Measurements from ENCODE around the gene CNPY4. TPM values are rescaled to one million over a fixed set of nuclear protein-coding genes. Genes with fewer than 3 reads are reported as not detected.

Gene CNPY4, protein sequence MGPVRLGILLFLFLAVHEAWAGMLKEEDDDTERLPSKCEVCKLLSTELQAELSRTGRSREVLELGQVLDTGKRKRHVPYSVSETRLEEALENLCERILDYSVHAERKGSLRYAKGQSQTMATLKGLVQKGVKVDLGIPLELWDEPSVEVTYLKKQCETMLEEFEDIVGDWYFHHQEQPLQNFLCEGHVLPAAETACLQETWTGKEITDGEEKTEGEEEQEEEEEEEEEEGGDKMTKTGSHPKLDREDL
- total RNA-seq (10 to 100 TPM; 14.0 to 29.5 TPM), polyA plus RNA-seq (10 to 100 TPM; 17.2 to 35.0 TPM)
- long read RNA-seq, donor 1, transcript CNPY4-201 (6 exons, 1,502 nt): major isoform, 17 of 20 reads
- long read RNA-seq, donor 1, partial matches to known transcripts: 0 of 20 reads
- long read RNA-seq, donor 1, other reads (novel, unspliced or antisense): 3 of 20 reads
- long read RNA-seq, donor 2, transcript CNPY4-201 (6 exons, 1,502 nt): major isoform, 5 of 11 reads
- long read RNA-seq, donor 2, partial matches to known transcripts: 5 of 11 reads
- long read RNA-seq, donor 2, other reads (novel, unspliced or antisense): 1 of 11 reads

DNA sequence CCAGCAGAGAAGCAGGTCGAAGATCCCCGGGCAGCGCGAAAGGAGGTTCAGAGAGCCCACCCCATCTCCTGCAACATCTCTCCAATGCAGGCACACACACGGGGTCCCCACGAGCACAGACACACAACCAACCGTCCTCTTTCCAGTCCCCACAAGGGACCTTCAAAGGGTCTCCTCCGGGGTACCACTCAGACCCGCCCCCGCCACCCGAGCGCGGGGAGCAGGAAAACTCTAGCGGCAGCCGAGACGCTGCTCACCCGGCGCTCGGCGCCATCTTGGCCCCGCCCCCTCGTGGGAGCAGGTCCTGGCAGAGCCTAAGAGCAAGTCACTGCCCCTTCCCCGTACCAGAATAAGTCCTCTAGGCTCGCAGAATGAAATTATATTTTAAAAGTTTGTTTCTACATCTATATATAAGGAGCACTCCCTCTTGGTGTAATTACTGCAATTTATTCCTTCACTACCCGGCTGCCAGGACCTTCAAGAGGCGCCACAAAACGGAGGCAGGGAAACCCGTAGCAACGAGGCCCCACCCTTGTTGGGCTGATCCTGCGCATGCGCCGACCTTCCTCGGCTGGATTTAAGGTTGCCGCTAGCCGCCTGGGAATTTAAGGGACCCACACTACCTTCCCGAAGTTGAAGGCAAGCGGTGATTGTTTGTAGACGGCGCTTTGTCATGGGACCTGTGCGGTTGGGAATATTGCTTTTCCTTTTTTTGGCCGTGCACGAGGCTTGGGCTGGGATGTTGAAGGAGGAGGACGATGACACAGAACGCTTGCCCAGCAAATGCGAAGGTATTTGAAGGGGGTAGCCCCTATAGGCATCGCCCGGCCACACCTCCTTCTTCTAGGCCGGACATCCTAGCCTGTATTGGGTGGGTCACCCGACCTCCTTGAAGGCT lies at the start of gene CNPY4, which contains the start of gene TAF6:
Gene CNPY4, plus strand, starts transcription at position 563 of the 898 bp plus-strand sequence. Its CDS starts 111 bp downstream, at position 674.
Gene TAF6, minus strand, starts transcription at position 287 of the 898 bp plus-strand sequence. CDS start 5,149 bp downstream, outside the sequence.
- Histone ChIP-seq H3K36me3 (ENCODE audit: control insufficient read depth in 1 of 2, insufficient read depth in 2 of 2, low read length in 1 of 2) (no peaks in the 10 kb centered on the region), H3K27me3 (ENCODE audit: control insufficient read depth in 1 of 2, insufficient read depth in 2 of 2, low read length in 1 of 2) (no peaks in the 10 kb centered on the region), H3K4me3 (ENCODE audit: low read length in 2 of 2) (peak within 1 kb of the TSS; percentile 71 to 73), H3K4me1 (ENCODE audit: control insufficient read depth in 1 of 2, insufficient read depth in 2 of 2, low read length in 2 of 2) (peaks cover 0 to 2% of the 10 kb centered on the region in 2 donors), H3K9me3 (ENCODE audit: control insufficient read depth, low read length) (no peaks in the 10 kb centered on the region), H3K27ac (ENCODE audit: low read depth in 1 of 2, low read length in 2 of 2) (peak within 1 kb of the TSS in 1 of 2 donors; percentile 29)
- ATAC-seq (ENCODE audit: low FRiP score) (peak; percentile 97), DNase-seq (peak; percentile 97 to 99)
- 0% methylated on average over 49 of the region's 49 CpGs for WGBS, 2 donors
- intact Hi-C loops (cut with DNase I): loop anchor here in 1 of 2 donors (2.0 kb wide), 1 partner anchor 19 kb away; the partner anchor contains the start of genes AP4M1 and MCM7

DNA sequence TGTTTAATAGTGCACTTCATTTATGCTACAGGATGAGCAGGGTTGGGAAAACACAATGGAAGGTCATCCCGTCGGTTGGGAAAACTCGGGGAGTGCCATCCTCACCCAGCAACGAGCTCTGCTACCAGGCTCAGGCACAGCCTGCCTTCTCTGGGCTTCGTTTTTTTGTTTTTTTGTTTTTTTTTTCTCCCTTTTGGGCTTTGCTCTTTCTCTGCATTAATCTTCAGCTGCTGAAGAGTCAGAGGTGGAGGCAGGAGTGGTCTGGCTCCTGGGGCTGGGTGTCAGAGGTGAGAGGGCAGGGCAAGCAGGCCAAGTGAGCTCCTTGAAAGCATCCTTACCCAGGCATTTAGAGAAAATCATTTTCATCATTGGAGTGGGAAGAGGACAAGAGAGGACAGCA lies 49.4 kb upstream of the CNPY4 start:
- H3K27ac ChIP-seq (ENCODE audit: low read depth in 1 of 2, low read length in 2 of 2): no peak overlapping the region
- intact Hi-C loops (cut with DNase I): no loop called here
- DNase-seq (no peak), ATAC-seq (ENCODE audit: low FRiP score) (no peak)
- H3K9me3 ChIP-seq (ENCODE audit: control insufficient read depth, low read length): peaks cover 9% of the 10 kb centered on the region
- 97 to 98% methylated on average over 5 of the region's 5 CpGs for WGBS, 2 donors
- no peaks in the 10 kb centered on the region for H3K4me1 ChIP-seq (ENCODE audit: control insufficient read depth in 1 of 2, insufficient read depth in 2 of 2, low read length in 2 of 2)
- no peak overlapping the region for H3K4me3 ChIP-seq (ENCODE audit: low read length in 2 of 2)
- no peaks in the 10 kb centered on the region for H3K27me3 ChIP-seq (ENCODE audit: control insufficient read depth in 1 of 2, insufficient read depth in 2 of 2, low read length in 1 of 2)
- H3K36me3 ChIP-seq (ENCODE audit: control insufficient read depth in 1 of 2, insufficient read depth in 2 of 2, low read length in 1 of 2): peaks cover 25 to 34% of the 10 kb centered on the region in 2 donors

DNA sequence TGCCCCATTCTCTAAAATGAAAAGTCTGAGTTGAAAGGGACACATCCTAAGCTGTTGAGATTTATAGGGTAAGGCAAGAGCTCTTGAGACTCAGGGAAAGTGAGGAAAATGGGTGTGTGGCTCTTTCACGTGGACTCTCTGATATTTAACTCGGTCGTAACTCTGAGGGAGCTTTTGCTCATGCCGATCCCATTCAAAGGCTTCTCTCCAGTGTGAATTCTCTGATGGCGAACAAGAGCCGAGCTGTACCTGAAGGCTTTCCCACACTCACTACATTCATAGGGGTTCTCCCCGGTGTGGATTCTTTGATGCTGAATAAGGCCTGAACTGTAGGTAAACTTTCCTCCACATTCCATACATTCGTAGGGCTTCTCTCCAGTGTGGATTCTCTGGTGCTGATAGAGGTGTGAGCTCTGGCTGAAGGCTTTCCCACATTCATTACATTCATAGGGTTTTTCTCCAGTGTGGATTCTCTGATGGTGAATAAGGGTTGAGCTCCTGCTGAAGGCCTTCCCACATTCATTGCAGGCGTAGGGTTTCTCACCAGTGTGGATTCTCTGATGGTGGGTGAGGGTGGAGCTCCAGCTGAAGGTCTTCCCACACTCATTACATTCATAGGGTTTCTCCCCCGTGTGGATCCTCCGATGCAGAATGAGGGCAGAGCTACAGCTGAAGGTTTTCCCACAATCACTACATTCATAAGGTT lies 48.3 kb upstream of the CNPY4 start:
- Histone ChIP-seq H3K27ac (ENCODE audit: low read depth in 1 of 2, low read length in 2 of 2) (no peak overlapping the region), H3K4me1 (ENCODE audit: control insufficient read depth in 1 of 2, insufficient read depth in 2 of 2, low read length in 2 of 2) (no peaks in the 10 kb centered on the region), H3K9me3 (ENCODE audit: control insufficient read depth, low read length) (peaks cover 9% of the 10 kb centered on the region), H3K36me3 (ENCODE audit: control insufficient read depth in 1 of 2, insufficient read depth in 2 of 2, low read length in 1 of 2) (peaks cover 31 to 34% of the 10 kb centered on the region in 2 donors), H3K27me3 (ENCODE audit: control insufficient read depth in 1 of 2, insufficient read depth in 2 of 2, low read length in 1 of 2) (no peaks in the 10 kb centered on the region), H3K4me3 (ENCODE audit: low read length in 2 of 2) (no peak overlapping the region)
- ATAC-seq (ENCODE audit: low FRiP score): no peak
- 99% methylated on average over 11 of the region's 11 CpGs for WGBS, 2 donors
- DNase-seq: no peak
- intact Hi-C loops (cut with DNase I): no loop called here

DNA sequence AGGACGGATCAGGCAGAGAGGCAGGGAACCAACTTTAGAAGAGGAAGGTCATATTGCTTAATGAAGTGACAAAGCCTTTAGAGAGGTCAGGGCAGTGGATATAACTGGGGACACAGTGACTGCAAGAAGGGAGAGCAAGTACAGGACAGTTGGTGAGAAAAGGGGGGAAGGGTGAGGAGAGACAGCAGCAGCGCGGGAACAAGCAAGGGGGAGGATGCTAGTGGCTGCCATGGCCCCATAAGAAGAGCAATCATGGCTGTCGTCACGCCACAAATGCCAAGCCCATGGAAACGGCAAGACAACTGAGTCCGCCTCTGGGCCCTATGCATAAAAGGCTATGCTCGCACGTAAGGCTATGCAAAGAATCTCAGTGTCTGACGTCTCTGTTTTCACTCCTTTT lies 47.0 kb upstream of the CNPY4 start:
- peaks cover 9% of the 10 kb centered on the region for H3K9me3 ChIP-seq (ENCODE audit: control insufficient read depth, low read length)
- no peaks in the 10 kb centered on the region for H3K4me1 ChIP-seq (ENCODE audit: control insufficient read depth in 1 of 2, insufficient read depth in 2 of 2, low read length in 2 of 2)
- H3K27ac ChIP-seq (ENCODE audit: low read depth in 1 of 2, low read length in 2 of 2): no peak overlapping the region
- intact Hi-C loops (cut with DNase I): no loop called here
- WGBS, 2 donors: 97 to 99% methylated on average over 10 of the region's 10 CpGs
- no peak for DNase-seq
- H3K36me3 ChIP-seq (ENCODE audit: control insufficient read depth in 1 of 2, insufficient read depth in 2 of 2, low read length in 1 of 2): peaks cover 31 to 37% of the 10 kb centered on the region in 2 donors
- ATAC-seq (ENCODE audit: low FRiP score): no peak
- no peaks in the 10 kb centered on the region for H3K27me3 ChIP-seq (ENCODE audit: control insufficient read depth in 1 of 2, insufficient read depth in 2 of 2, low read length in 1 of 2)
- H3K4me3 ChIP-seq (ENCODE audit: low read length in 2 of 2): no peak overlapping the region

DNA sequence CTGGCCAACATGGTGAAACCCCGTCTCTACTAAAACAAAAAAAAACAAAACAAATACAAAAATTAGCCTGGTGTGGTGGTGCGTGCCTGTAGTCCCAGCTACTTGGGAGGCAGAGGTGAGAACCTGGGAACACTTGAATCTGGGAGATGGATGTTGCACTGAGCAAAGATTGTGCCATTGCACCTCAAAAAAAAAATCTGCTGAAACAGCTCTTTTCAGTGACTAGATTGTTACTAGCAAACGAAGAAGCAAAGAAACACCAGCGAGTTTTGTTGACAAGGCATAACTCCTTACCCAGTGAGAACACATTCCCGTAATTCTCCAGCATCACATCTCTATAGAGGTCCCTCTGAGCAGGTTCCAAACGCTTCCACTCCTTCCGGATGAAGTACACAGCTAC lies 44.6 kb upstream of the CNPY4 start:
- DNase-seq (no peak), ATAC-seq (ENCODE audit: low FRiP score) (no peak)
- peaks cover 9% of the 10 kb centered on the region for H3K9me3 ChIP-seq (ENCODE audit: control insufficient read depth, low read length)
- H3K36me3 ChIP-seq (ENCODE audit: control insufficient read depth in 1 of 2, insufficient read depth in 2 of 2, low read length in 1 of 2): peaks cover 31 to 34% of the 10 kb centered on the region in 2 donors
- WGBS, 2 donors: 95 to 96% methylated on average over 7 of the region's 7 CpGs
- H3K4me3 ChIP-seq (ENCODE audit: low read length in 2 of 2): no peak overlapping the region
- H3K4me1 ChIP-seq (ENCODE audit: control insufficient read depth in 1 of 2, insufficient read depth in 2 of 2, low read length in 2 of 2): no peaks in the 10 kb centered on the region
- intact Hi-C loops (cut with DNase I): no loop called here
- H3K27ac ChIP-seq (ENCODE audit: low read depth in 1 of 2, low read length in 2 of 2): no peak overlapping the region
- H3K27me3 ChIP-seq (ENCODE audit: control insufficient read depth in 1 of 2, insufficient read depth in 2 of 2, low read length in 1 of 2): no peaks in the 10 kb centered on the region

DNA sequence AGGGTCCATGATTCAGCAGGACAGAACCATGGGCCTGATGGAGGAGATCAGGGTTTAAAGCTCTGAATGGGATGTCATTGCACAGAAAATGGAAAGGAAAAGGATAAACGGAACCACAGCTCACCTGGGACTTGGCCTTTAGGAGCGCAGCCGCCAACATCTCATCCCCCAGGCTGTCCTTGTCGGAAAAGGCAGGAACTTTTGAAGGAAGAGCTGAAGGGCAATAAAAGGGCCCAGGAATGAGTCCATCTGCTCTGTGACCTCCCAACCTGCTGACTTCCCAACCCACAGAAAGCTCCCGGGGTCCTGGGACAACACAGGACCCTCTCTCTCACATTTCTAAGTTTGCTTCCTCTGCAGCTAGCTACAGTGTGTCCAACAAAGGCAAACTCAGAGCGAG lies 44.0 kb upstream of the CNPY4 start:
- Histone ChIP-seq H3K4me3 (ENCODE audit: low read length in 2 of 2) (no peak overlapping the region), H3K9me3 (ENCODE audit: control insufficient read depth, low read length) (peaks cover 9% of the 10 kb centered on the region), H3K36me3 (ENCODE audit: control insufficient read depth in 1 of 2, insufficient read depth in 2 of 2, low read length in 1 of 2) (peaks cover 31% of the 10 kb centered on the region in 2 donors), H3K27ac (ENCODE audit: low read depth in 1 of 2, low read length in 2 of 2) (no peak overlapping the region), H3K27me3 (ENCODE audit: control insufficient read depth in 1 of 2, insufficient read depth in 2 of 2, low read length in 1 of 2) (no peaks in the 10 kb centered on the region), H3K4me1 (ENCODE audit: control insufficient read depth in 1 of 2, insufficient read depth in 2 of 2, low read length in 2 of 2) (no peaks in the 10 kb centered on the region)
- DNase-seq (no peak), ATAC-seq (ENCODE audit: low FRiP score) (no peak)
- intact Hi-C loops (cut with DNase I): no loop called here
- 92 to 96% methylated on average over 6 of the region's 6 CpGs for WGBS, 2 donors

DNA sequence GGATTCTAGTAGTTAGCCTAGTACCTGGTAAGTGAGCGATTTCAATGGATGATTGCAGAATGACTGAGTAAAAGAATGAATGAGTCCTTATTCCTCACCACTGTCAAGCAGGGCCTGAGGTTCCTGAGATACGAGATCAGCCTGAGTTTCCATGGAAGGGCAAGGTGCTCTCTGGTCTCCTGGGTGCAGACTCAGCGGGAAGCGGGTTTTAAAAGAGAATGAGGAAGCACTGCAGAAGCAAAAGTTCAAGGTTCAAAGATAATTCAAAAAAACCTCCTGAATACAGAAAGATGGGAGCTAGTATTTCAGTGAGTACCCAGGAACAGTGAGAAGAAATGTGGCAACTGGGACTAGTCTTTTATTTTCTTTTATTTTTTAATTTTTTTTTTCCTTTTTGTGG lies 42.2 kb upstream of the CNPY4 start:
- H3K27ac ChIP-seq (ENCODE audit: low read depth in 1 of 2, low read length in 2 of 2): no peak overlapping the region
- H3K36me3 ChIP-seq (ENCODE audit: control insufficient read depth in 1 of 2, insufficient read depth in 2 of 2, low read length in 1 of 2): peaks cover 15 to 18% of the 10 kb centered on the region in 2 donors
- WGBS, 2 donors: 93 to 99% methylated on average over 4 of the region's 4 CpGs
- ATAC-seq (ENCODE audit: low FRiP score): no peak
- no peaks in the 10 kb centered on the region for H3K4me1 ChIP-seq (ENCODE audit: control insufficient read depth in 1 of 2, insufficient read depth in 2 of 2, low read length in 2 of 2)
- no peaks in the 10 kb centered on the region for H3K27me3 ChIP-seq (ENCODE audit: control insufficient read depth in 1 of 2, insufficient read depth in 2 of 2, low read length in 1 of 2)
- DNase-seq: no peak
- H3K4me3 ChIP-seq (ENCODE audit: low read length in 2 of 2): no peak overlapping the region
- peaks cover 2% of the 10 kb centered on the region for H3K9me3 ChIP-seq (ENCODE audit: control insufficient read depth, low read length)
- intact Hi-C loops (cut with DNase I): no loop called here

DNA sequence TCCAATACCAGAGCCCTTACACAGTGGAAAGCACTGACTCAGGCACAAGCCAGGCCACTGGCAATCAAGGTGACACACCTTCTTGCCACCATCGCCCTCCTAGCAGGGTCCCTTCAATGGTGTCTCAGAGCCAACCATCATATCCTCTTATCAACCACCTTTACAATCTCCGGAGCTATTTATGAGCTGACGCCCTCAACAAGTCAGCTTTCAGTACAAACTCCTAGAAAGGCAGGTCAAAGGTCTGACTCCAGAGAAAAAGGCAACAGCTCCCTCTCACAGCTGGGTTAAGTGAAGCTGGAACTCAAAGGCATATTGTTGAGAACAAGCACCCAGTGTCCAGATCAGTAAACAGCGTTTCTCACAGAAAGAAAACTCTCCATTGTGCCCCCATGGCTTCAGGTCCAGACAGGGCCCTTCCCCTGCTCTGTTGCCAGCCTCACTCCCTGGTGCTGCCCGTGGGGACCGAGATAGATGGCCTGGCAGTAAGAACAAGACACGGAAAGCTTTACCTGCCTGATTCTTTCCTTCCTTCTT lies 40.3 kb upstream of the CNPY4 start:
- H3K27me3 ChIP-seq (ENCODE audit: control insufficient read depth in 1 of 2, insufficient read depth in 2 of 2, low read length in 1 of 2): no peaks in the 10 kb centered on the region
- H3K36me3 ChIP-seq (ENCODE audit: control insufficient read depth in 1 of 2, insufficient read depth in 2 of 2, low read length in 1 of 2): peaks cover 3 to 7% of the 10 kb centered on the region in 2 donors
- no peak overlapping the region for H3K4me3 ChIP-seq (ENCODE audit: low read length in 2 of 2)
- ATAC-seq (ENCODE audit: low FRiP score) (no peak), DNase-seq (no peak)
- H3K27ac ChIP-seq (ENCODE audit: low read depth in 1 of 2, low read length in 2 of 2): no peak overlapping the region
- WGBS, 2 donors: 64 to 70% methylated on average over 6 to 7 of the region's 7 CpGs
- H3K4me1 ChIP-seq (ENCODE audit: control insufficient read depth in 1 of 2, insufficient read depth in 2 of 2, low read length in 2 of 2): no peaks in the 10 kb centered on the region
- intact Hi-C loops (cut with DNase I): no loop called here
- H3K9me3 ChIP-seq (ENCODE audit: control insufficient read depth, low read length): no peaks in the 10 kb centered on the region

Data from aorta (tissue), 5 donors.